RKO (cell line): ENCODE measurements around the gene RBBP8NL.

ENCODE experiments used
- DNase-seq: peaks from one replicate; pipeline ENCODE4 v3.0.0-alpha.2; 2016; ENCODE audit warnings: low spot score

The RBBP8NL gene

GRCh38 chr20:62420846-62421715 is 6.3 kb downstream of the RBBP8NL start:
- no peak for DNase-seq

GRCh38 chr20:62419759-62420158 is 7.6 kb downstream of the RBBP8NL start:
- DNase-seq: no peak

GRCh38 chr20:62418709-62419487 is 8.4 kb downstream of the RBBP8NL start:
- DNase-seq: no peak

- DNase-seq: no peak
These were observed 9.2 kb downstream of the RBBP8NL start for GRCh38 chr20:62417981-62418708.

GRCh38 chr20:62416651-62417637 is 10.4 kb downstream of the RBBP8NL start:
- no peak for DNase-seq

- DNase-seq: no peak
These were observed 11.8 kb downstream of the RBBP8NL start for GRCh38 chr20:62415354-62416111.

- no peak for DNase-seq
These were observed 13.3 kb downstream of the RBBP8NL start for GRCh38 chr20:62413896-62414481.

- no peak for DNase-seq
These were observed 14.2 kb downstream of the RBBP8NL start for GRCh38 chr20:62413025-62413570.

GRCh38 chr20:62412194-62413024 is 14.9 kb downstream of the RBBP8NL start:
- no peak for DNase-seq

GRCh38 chr20:62411479-62412193 is 15.7 kb downstream of the RBBP8NL start:
- no peak for DNase-seq

- no peak for DNase-seq
These were observed 16.4 kb downstream of the RBBP8NL start for GRCh38 chr20:62410746-62411478.

GRCh38 chr20:62409931-62410745 is 17.2 kb downstream of the RBBP8NL start:
- DNase-seq: peak; percentile 50

GRCh38 chr20:62409086-62409853 is 18.1 kb downstream of the RBBP8NL start:
- no peak for DNase-seq

- no peak for DNase-seq
These were observed 18.7 kb downstream of the RBBP8NL start for GRCh38 chr20:62408640-62409039.

- no peak for DNase-seq
These were observed 19.3 kb downstream of the RBBP8NL start for GRCh38 chr20:62408055-62408454.
